Skeletal muscle satellite cell (primary cell): ENCODE measurements around the gene TBC1D3I. TPM values are rescaled to one million over a fixed set of nuclear protein-coding genes. Genes with fewer than 3 reads are reported as not detected.
"Not testable (repeated sequence)": the region's sequence is repeated elsewhere in the genome, so short reads cannot be mapped to it uniquely, and the experiment has no call there.

Experiments
- H3K27me3 ChIP-seq: 2 replicates; pipeline ENCODE4 v1.7.0; 2013; ENCODE audit warnings: low read length; ENCODE audit not compliant: control insufficient read depth, insufficient read depth
- H3K36me3 ChIP-seq: 2 replicates; pipeline ENCODE4 v1.7.0; 2013; ENCODE audit warnings: mild to moderate bottlenecking, control low read depth, low read length; ENCODE audit not compliant: insufficient read depth
- H3K4me1 ChIP-seq: 2 replicates; pipeline ENCODE4 v1.7.0; 2013; ENCODE audit warnings: low read length; ENCODE audit not compliant: control insufficient read depth, insufficient read depth
- H3K4me2 ChIP-seq: 2 replicates; pipeline ENCODE4 v1.7.0; 2013; ENCODE audit warnings: mild to moderate bottlenecking, low read length
- H3K4me3 ChIP-seq: 2 replicates; pipeline ENCODE4 v1.7.0; 2013; ENCODE audit warnings: low read length
- H3K9ac ChIP-seq: 2 replicates; pipeline ENCODE4 v1.7.0; 2013; ENCODE audit warnings: mild to moderate bottlenecking, low read depth, low read length, moderate library complexity
- H3K9me3 ChIP-seq: replicated peaks from 2 replicates; pipeline ENCODE4 v1.7.0; 2013; ENCODE audit warnings: mild to moderate bottlenecking, control low read depth, low read length
- total RNA-seq: library from RNA; depleted of rRNA; stranded (reverse); fragments of >200 nt; gene quantifications from 2 replicates; pipeline ENCODE4 v1.2.3, GENCODE V29; 2012; rRNA removed

The TBC1D3I gene
- 0.51 TPM in 1 of 2 replicates, not detected in the other for total RNA-seq

DNA sequence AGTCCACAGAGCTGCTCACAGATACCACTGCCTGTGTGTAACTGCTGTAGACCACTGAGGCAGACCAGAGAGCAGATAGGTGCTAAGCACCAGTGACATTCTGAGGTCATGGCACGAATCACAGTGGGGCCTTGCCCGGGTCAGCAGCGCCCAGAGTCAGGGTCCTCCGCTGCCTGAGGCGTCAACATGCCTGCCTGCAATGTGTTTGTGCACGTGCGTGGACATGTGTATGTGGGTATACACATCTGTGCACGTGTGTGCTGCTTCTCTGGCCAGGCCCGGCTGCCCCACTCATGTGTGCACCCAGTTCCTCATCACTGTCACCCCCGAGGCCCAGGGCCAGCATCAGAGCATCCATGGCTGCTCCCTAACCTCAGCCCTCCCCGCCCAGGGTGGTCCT is at the start of gene TBC1D3I:
TSS of gene TBC1D3I (minus strand) at position 101 of the 400 bp plus-strand sequence. CDS start 1,585 bp downstream, outside the sequence.
- H3K4me1 ChIP-seq, H3K27me3 ChIP-seq, H3K9ac ChIP-seq, H3K36me3 ChIP-seq, H3K4me3 ChIP-seq, H3K4me2 ChIP-seq, H3K9me3 ChIP-seq: not testable (repeated sequence)

DNA sequence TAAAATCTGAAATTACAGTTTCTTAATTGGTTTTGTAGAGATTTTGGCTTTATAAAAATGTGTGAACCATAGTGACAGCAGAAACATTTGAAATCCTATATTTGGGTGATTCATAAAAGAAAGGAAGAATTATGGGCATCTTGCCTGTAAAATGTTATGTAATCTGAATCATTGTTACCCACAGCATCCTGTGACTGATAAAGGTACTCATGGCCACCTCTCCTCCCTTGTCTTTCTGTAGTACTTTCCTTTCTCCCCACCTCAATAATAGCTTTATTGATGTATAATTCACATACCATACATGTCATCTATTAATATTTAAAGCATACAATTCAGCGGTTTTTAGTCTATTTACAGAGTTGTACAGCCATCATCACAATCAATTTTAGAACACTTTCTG is 30.8 kb upstream of the TBC1D3I start:
- H3K9me3 ChIP-seq, H3K4me2 ChIP-seq, H3K9ac ChIP-seq, H3K27me3 ChIP-seq, H3K4me1 ChIP-seq, H3K36me3 ChIP-seq, H3K4me3 ChIP-seq: not testable (repeated sequence)

DNA sequence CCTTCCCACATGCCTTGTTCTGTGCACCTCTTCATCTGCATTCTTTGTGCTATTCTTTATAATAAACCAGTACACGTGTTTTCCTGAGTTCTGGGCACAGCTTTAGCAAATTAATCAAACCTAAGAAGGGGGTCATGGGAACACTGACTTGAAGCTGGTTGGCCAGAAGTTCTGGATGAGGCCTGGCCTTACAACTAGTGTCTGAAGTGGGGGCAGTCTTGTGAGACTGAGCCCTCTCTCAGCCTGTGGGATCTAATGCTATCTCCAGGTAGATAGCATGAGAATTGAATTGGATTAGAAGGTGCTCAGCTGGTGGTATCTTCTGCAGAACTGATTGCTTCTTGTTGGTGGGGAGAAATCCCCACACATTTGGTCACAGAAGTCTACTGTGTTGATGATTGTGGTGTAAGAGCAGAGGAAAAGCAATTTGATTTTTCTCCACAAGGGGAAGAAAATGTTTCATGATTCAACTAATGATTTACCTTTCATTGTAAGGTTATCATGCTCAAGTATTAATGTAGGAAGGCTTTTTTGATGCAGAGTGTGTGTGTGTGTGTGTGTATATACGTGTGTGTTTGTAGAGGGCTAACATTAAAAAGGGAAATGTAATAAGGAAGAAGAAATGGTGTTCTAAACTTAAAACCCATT is 25.7 kb upstream of the TBC1D3I start:
- not testable (repeated sequence) for H3K27me3 ChIP-seq, H3K9me3 ChIP-seq, H3K9ac ChIP-seq, H3K4me3 ChIP-seq, H3K36me3 ChIP-seq, H3K4me2 ChIP-seq, H3K4me1 ChIP-seq

DNA sequence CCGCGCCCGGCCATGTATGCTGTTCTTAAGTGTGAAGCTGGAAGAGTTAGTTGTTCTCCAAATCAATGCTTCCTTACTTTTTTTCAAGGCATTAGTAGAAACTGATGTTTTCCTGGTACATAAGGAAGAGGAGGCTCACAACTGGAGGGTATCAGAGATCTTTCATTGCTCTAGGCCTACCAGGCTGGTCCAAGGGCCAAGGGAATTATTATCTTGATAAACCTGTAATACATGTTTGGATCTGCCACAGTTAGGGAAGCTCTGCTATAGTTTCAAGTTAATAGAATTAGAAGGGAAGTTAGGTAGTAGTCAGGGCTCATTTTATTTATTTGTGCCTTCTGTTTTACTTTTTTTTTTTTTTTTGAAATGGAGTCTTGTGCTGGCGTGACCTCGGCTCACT is 19.8 kb upstream of the TBC1D3I start:
- not testable (repeated sequence) for H3K9ac ChIP-seq, H3K27me3 ChIP-seq, H3K9me3 ChIP-seq, H3K4me1 ChIP-seq, H3K36me3 ChIP-seq, H3K4me2 ChIP-seq, H3K4me3 ChIP-seq

DNA sequence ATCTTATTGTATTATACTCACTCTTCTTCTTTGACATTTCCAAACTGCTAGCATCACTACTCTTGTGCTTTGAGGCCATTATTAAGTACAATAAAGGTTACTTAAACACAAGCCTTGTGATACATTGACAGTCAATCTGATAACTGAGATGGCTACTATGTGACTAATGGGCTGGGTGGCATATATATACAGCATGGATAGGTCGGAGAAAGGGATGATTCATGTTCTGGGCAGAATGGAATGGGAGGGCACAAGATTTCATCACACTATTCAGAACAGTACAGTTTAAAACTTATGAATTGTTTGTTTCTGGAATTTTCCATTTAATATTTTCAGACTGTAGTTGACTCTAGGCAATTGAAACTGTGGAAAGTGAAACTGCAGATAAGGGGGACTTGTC is 18.9 kb upstream of the TBC1D3I start:
- not testable (repeated sequence) for H3K4me2 ChIP-seq, H3K4me1 ChIP-seq, H3K9me3 ChIP-seq, H3K4me3 ChIP-seq, H3K9ac ChIP-seq, H3K27me3 ChIP-seq, H3K36me3 ChIP-seq

DNA sequence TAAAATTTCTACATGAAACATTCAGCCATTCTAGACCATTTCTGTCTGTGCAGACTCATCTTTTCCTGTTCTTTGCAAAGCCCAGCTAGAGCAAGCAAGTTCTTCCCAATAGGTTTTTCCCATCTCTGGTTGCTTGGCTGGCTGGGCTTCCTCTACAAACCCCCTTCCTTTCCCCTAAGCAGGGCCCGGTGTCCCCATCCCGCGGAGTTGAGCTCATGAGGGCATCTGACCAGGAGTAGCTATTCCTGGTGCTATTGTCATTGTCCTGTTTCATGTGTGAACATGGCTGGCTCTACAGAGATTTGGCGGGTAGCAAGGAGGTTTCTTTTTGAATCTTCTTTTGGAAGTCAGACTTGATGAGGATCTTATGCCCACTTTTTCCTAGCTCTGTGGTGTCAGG is 22.3 kb downstream of the TBC1D3I start:
- H3K9ac ChIP-seq, H3K4me2 ChIP-seq, H3K4me3 ChIP-seq, H3K27me3 ChIP-seq, H3K4me1 ChIP-seq, H3K36me3 ChIP-seq, H3K9me3 ChIP-seq: not testable (repeated sequence)

DNA sequence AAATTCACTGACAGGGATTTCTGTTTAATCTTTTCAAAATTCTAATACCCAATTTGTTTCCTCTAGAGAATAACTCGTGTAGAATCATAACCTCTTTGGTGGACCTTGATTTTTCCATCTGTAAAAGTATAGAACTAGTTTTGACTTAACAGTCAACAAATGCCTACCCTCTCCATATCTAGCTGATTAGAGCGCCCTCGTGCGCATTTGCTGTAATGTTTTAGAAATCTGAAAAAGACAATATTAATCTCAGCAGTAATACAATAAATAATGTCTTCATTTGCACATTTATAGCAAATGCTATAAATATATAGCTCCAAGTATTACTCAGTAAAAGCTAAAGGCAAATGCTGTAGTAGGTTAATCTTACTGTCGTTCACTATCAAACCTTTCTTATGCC is 34.7 kb downstream of the TBC1D3I start:
- not testable (repeated sequence) for H3K4me2 ChIP-seq, H3K9ac ChIP-seq, H3K36me3 ChIP-seq, H3K9me3 ChIP-seq, H3K4me3 ChIP-seq, H3K4me1 ChIP-seq, H3K27me3 ChIP-seq

DNA sequence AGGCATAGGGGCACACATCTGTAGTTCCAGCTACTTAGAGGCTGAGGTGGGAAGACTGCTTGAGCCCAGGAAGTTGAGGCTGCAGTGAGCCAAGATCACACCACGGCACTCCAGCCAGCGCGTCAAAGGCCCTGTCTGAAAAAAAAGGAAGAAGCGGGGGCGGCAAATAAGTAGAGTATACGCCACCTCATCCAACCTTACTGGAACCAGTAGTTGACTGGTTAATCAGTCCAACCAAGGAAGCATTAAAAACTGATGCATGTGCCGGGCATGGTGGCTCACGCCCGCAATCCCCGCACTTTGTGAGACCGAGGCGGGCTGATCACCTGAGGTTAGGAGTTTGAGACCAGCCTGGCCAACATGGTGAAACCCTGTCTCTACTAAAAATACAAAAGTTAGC is 41.4 kb downstream of the TBC1D3I start:
- H3K4me3 ChIP-seq, H3K36me3 ChIP-seq, H3K4me1 ChIP-seq, H3K27me3 ChIP-seq, H3K9ac ChIP-seq, H3K4me2 ChIP-seq, H3K9me3 ChIP-seq: not testable (repeated sequence)

DNA sequence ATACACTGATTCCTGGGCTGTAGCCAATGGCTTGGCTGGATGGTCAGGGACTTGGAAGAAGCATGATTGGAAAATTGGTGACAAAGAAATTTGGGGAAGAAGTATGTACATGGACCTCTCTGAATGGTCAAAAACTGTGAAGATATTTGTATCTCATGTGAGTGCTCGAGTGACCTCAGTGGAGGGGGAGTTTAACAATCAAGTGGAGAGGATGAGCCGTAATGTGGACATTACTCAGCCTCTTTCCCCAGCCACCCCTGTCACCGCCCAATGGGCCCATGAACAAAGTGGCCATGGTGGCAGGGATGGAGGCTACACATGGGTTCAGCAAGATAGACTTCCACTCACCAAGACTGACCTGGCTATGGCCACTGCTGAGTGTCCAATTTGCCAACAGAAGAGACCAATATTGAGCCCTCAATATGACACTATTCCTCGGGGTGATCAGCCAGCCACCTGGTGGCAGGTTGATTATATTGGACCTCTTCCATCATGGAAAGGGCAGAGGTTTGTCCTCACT is 42.7 kb downstream of the TBC1D3I start:
- H3K4me2 ChIP-seq, H3K27me3 ChIP-seq, H3K9me3 ChIP-seq, H3K9ac ChIP-seq, H3K4me1 ChIP-seq, H3K4me3 ChIP-seq, H3K36me3 ChIP-seq: not testable (repeated sequence)

DNA sequence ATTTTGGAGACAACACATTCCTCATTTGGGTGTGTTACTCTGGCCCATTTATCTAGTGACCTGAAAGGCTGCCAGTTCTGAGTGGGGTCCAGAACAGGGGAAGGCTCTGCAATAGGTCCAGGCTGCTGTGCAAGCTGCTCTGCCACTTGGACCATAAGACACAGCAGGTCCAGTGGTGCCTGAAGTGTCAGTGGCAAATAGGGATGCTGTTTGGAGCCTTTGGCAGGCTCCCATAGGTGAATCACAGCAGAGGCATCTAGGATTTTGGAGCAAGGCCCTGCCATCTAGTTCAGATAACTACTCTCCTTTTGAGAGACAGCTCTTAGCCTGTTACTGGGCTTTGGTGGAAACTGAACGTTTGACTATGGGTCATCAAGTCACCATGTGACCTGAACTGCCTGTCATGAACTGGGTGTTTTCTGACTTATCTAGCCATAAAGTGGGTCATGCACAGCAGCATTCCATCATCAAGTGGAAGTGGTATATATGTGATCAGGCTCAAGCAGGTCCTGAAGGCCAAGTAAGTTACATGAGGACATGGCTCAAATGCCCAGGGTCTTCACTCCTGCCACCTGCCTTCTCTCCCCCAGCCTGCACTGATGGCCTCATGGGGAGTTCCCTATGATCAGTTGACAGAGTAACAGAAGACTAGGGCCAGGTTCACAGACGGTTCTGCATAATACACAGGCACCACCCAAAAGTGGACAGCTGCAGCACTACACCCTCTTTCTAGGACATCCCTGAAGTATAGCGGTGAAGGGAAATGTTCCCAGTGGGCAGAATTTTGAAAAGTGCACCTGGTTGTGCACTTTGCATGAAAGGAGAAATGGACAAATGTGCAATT is 43.4 kb downstream of the TBC1D3I start:
- H3K36me3 ChIP-seq, H3K4me1 ChIP-seq, H3K9me3 ChIP-seq, H3K4me3 ChIP-seq, H3K27me3 ChIP-seq, H3K4me2 ChIP-seq, H3K9ac ChIP-seq: not testable (repeated sequence)

DNA sequence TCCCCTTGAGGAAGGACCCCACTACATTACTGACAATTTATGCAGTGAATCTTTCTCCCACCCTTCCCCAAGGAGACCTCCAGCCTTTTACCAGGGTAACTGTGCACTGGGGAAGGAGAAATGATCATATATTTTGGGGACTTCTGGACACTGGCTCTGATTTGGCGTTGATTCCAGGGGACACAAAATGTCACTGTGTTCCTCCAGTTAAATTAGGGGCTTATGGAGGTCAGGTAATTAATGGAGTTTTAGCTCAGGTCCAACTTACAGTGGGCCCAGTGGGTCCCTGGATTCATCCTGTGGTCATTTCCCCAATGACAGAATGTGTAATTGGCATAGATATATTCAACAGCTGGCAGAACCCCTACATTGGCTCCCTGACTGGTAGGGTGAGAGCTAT is 44.8 kb downstream of the TBC1D3I start:
- H3K36me3 ChIP-seq, H3K4me1 ChIP-seq, H3K4me3 ChIP-seq, H3K9me3 ChIP-seq, H3K4me2 ChIP-seq, H3K9ac ChIP-seq, H3K27me3 ChIP-seq: not testable (repeated sequence)
